Central memory CD8-positive, alpha-beta T cell (primary cell): ENCODE results near the gene CORO6.

Source experiments
- ATAC-seq: fragments of 150-1000 bp; cut with Tn5 transposase; replicated peaks from 2 replicates; pipeline ENCODE4 v1.10.0; 2022; ENCODE audit warnings: mild to moderate bottlenecking, moderate FRiP score, moderate number of reproducible peaks; ENCODE audit not compliant: poor library complexity, severe bottlenecking; ENCODE audit errors: extremely low read depth
- DNase-seq, 2 donors: peaks; one replicate each; pipeline ENCODE4 v3.0.0; 2021; ENCODE audit warnings: low spot score in 2 of 2
- H3K27ac Mint-ChIP-seq: one replicate; pipeline ENCODE4 v1.8.0; 2022; ENCODE audit warnings: low read depth, mild to moderate bottlenecking, moderate library complexity, mixed read lengths
- H3K27me3 Mint-ChIP-seq: one replicate; pipeline ENCODE4 v1.8.0; 2022; ENCODE audit warnings: mixed read lengths
- H3K36me3 Mint-ChIP-seq: one replicate; pipeline ENCODE4 v1.8.0; 2022; ENCODE audit warnings: mild to moderate bottlenecking, moderate library complexity, mixed read lengths; ENCODE audit not compliant: insufficient read depth
- H3K4me1 Mint-ChIP-seq: one replicate; pipeline ENCODE4 v1.8.0; 2022; ENCODE audit warnings: mixed read lengths
- H3K4me3 Mint-ChIP-seq: one replicate; pipeline ENCODE4 v1.8.0; 2022; ENCODE audit warnings: mild to moderate bottlenecking, moderate library complexity, mixed read lengths
- H3K9me3 Mint-ChIP-seq: one replicate; pipeline ENCODE4 v1.8.0; 2022; ENCODE audit warnings: mixed read lengths

Gene CORO6

GRCh38 chr17:29573871-29574731 lies 48.6 kb downstream of the CORO6 start:
- peak overlapping the region; percentile 53 for H3K27ac Mint-ChIP-seq
- no peaks in the 10 kb centered on the region for H3K9me3 Mint-ChIP-seq
- H3K4me3 Mint-ChIP-seq: no peak overlapping the region
- DNase-seq: no peak
- no peak for ATAC-seq
- peaks cover 19% of the 10 kb centered on the region for H3K4me1 Mint-ChIP-seq
- H3K27me3 Mint-ChIP-seq: no peaks in the 10 kb centered on the region
- peaks cover 15% of the 10 kb centered on the region for H3K36me3 Mint-ChIP-seq

- no peak for ATAC-seq
- no peaks in the 10 kb centered on the region for H3K27me3 Mint-ChIP-seq
- peaks cover 22% of the 10 kb centered on the region for H3K4me1 Mint-ChIP-seq
- H3K27ac Mint-ChIP-seq: peak overlapping the region; percentile 53
- DNase-seq: no peak
- H3K4me3 Mint-ChIP-seq: no peak overlapping the region
- H3K9me3 Mint-ChIP-seq: no peaks in the 10 kb centered on the region
- peaks cover 14% of the 10 kb centered on the region for H3K36me3 Mint-ChIP-seq
Measured at GRCh38 chr17:29573558-29573869, 49.2 kb downstream of the CORO6 start.

- H3K9me3 Mint-ChIP-seq: no peaks in the 10 kb centered on the region
- DNase-seq (peak in 1 of 2 donors; percentile 45), ATAC-seq (no peak)
- no peak overlapping the region for H3K4me3 Mint-ChIP-seq
- no peak overlapping the region for H3K27ac Mint-ChIP-seq
- H3K4me1 Mint-ChIP-seq: peaks cover 26% of the 10 kb centered on the region
- H3K36me3 Mint-ChIP-seq: peaks cover 18% of the 10 kb centered on the region
- H3K27me3 Mint-ChIP-seq: no peaks in the 10 kb centered on the region
Measured at GRCh38 chr17:29572691-29573557, 49.8 kb downstream of the CORO6 start.

GRCh38 chr17:29571883-29572681 lies 50.6 kb downstream of the CORO6 start:
- Mint-ChIP-seq H3K9me3 (no peaks in the 10 kb centered on the region), H3K27me3 (no peaks in the 10 kb centered on the region), H3K27ac (no peak overlapping the region), H3K4me3 (no peak overlapping the region), H3K4me1 (peaks cover 26% of the 10 kb centered on the region), H3K36me3 (peaks cover 20% of the 10 kb centered on the region)
- ATAC-seq (no peak), DNase-seq (no peak)

GRCh38 chr17:29571486-29571882 lies 51.2 kb downstream of the CORO6 start:
- ATAC-seq (no peak), DNase-seq (no peak)
- Mint-ChIP-seq H3K4me1 (peaks cover 26% of the 10 kb centered on the region), H3K36me3 (peaks cover 20% of the 10 kb centered on the region), H3K4me3 (no peak overlapping the region), H3K27me3 (no peaks in the 10 kb centered on the region), H3K9me3 (no peaks in the 10 kb centered on the region), H3K27ac (no peak overlapping the region)

- ATAC-seq (no peak), DNase-seq (no peak)
- Mint-ChIP-seq H3K9me3 (no peaks in the 10 kb centered on the region), H3K27me3 (no peaks in the 10 kb centered on the region), H3K27ac (no peak overlapping the region), H3K4me1 (peaks cover 33% of the 10 kb centered on the region), H3K36me3 (peaks cover 23% of the 10 kb centered on the region), H3K4me3 (peak overlapping the region; percentile 3)
Measured at GRCh38 chr17:29570521-29570920, 52.2 kb downstream of the CORO6 start.

- DNase-seq (peak in 1 of 2 donors; percentile 7), ATAC-seq (no peak)
- Mint-ChIP-seq H3K27me3 (no peaks in the 10 kb centered on the region), H3K36me3 (peaks cover 18% of the 10 kb centered on the region), H3K4me1 (peaks cover 36% of the 10 kb centered on the region), H3K9me3 (no peaks in the 10 kb centered on the region), H3K27ac (peak overlapping the region; percentile 93), H3K4me3 (peak overlapping the region; percentile 97)
Measured at GRCh38 chr17:29569245-29569950, 53.3 kb downstream of the CORO6 start.

GRCh38 chr17:29568331-29569244 lies 54.1 kb downstream of the CORO6 start, which contains the start of gene TP53I13:
Gene TP53I13 (plus strand): TSS chr17:29568701. CDS start chr17:29568759, 58 bp downstream.
- Mint-ChIP-seq H3K36me3 (peaks cover 15% of the 10 kb centered on the region), H3K9me3 (no peaks in the 10 kb centered on the region), H3K27me3 (no peaks in the 10 kb centered on the region), H3K4me1 (peaks cover 37% of the 10 kb centered on the region), H3K27ac (peak within 1 kb of the TSS; percentile 93), H3K4me3 (peak within 1 kb of the TSS; percentile 97)
- ATAC-seq (peak; percentile 45), DNase-seq (peak; percentile 54 to 72)

GRCh38 chr17:29567554-29568330 lies 55.0 kb downstream of the CORO6 start:
- DNase-seq (peak; percentile 60 to 61), ATAC-seq (peak; percentile 68)
- Mint-ChIP-seq H3K4me1 (peaks cover 39% of the 10 kb centered on the region), H3K36me3 (peaks cover 14% of the 10 kb centered on the region), H3K4me3 (peak overlapping the region; percentile 97), H3K27ac (peak overlapping the region; percentile 93), H3K27me3 (no peaks in the 10 kb centered on the region), H3K9me3 (no peaks in the 10 kb centered on the region)

- H3K27ac Mint-ChIP-seq: no peak overlapping the region
- peaks cover 17% of the 10 kb centered on the region for H3K36me3 Mint-ChIP-seq
- ATAC-seq: peak; percentile 4
- H3K27me3 Mint-ChIP-seq: no peaks in the 10 kb centered on the region
- DNase-seq: no peak
- peak overlapping the region; percentile 97 for H3K4me3 Mint-ChIP-seq
- no peaks in the 10 kb centered on the region for H3K9me3 Mint-ChIP-seq
- H3K4me1 Mint-ChIP-seq: peaks cover 44% of the 10 kb centered on the region
Measured at GRCh38 chr17:29567304-29567553, 55.5 kb downstream of the CORO6 start.
